ENCODE results near the gene FYB1.

GRCh38 chr5:39267186-39267585 lies 47.8 kb upstream of the FYB1 start:
- TF ChIP-seq CTCF (conservative IDR thresholded peaks at IDR 0.05; ENCODE audit: low read depth, low read length) = no peak
- TF ChIP-seq EZH2 (IDR thresholded peaks at IDR 0.05; ENCODE audit: borderline replicate concordance, low read depth, low read length, poor library complexity, severe bottlenecking) = no peak

All from A673 (cell line).